Stimulated activated memory B cell treated with anti-CD40 and anti-IgM and Interleukin-4, amounts not matched to agents 10 μg/mL and 1 μg/mL and 100 μg/mL, for 72 hours (primary cell): ENCODE data around the gene RALGPS1.

Source experiments
- ATAC-seq: fragments of 150-1000 bp; cut with Tn5 transposase; 2 replicates; pipeline ENCODE4 v1.10.0; 2021
- H3K27ac Mint-ChIP-seq: one replicate; pipeline ENCODE4 v1.8.0; 2022; ENCODE audit warnings: mild to moderate bottlenecking, mixed read lengths
- H3K27me3 Mint-ChIP-seq: one replicate; pipeline ENCODE4 v1.8.0; 2022; ENCODE audit warnings: mixed read lengths
- H3K36me3 Mint-ChIP-seq: one replicate; pipeline ENCODE4 v1.8.0; 2022; ENCODE audit warnings: mixed read lengths
- H3K4me1 Mint-ChIP-seq: one replicate; pipeline ENCODE4 v1.8.0; 2022; ENCODE audit warnings: mixed read lengths
- H3K4me3 Mint-ChIP-seq: one replicate; pipeline ENCODE4 v1.8.0; 2022; ENCODE audit warnings: mild to moderate bottlenecking, moderate library complexity, mixed read lengths
- H3K9me3 Mint-ChIP-seq: one replicate; pipeline ENCODE4 v1.8.0; 2022; ENCODE audit warnings: mixed read lengths

Gene RALGPS1

GRCh38 chr9:127264462-127265219, 350.1 kb downstream of the RALGPS1 start, which contains the start of gene GARNL3:
Gene GARNL3 (plus strand): TSS chr9:127264774. CDS start chr9:127264878, 104 bp downstream.
- peaks cover 4% of the 10 kb centered on the region for H3K4me1 Mint-ChIP-seq
- H3K27ac Mint-ChIP-seq: no peak within 1 kb of the TSS
- peaks cover 2% of the 10 kb centered on the region for H3K9me3 Mint-ChIP-seq
- no peak for ATAC-seq
- H3K36me3 Mint-ChIP-seq: no peaks in the 10 kb centered on the region
- H3K27me3 Mint-ChIP-seq: no peaks in the 10 kb centered on the region
- no peak within 1 kb of the TSS for H3K4me3 Mint-ChIP-seq

GRCh38 chr9:127267793-127268525, 353.4 kb downstream of the RALGPS1 start:
- H3K36me3 Mint-ChIP-seq: peaks cover 5% of the 10 kb centered on the region
- peak; percentile 24 for ATAC-seq
- no peaks in the 10 kb centered on the region for H3K27me3 Mint-ChIP-seq
- no peak overlapping the region for H3K4me3 Mint-ChIP-seq
- H3K27ac Mint-ChIP-seq: no peak overlapping the region
- H3K4me1 Mint-ChIP-seq: peaks cover 6% of the 10 kb centered on the region
- peaks cover 5% of the 10 kb centered on the region for H3K9me3 Mint-ChIP-seq

- Mint-ChIP-seq H3K27me3 (no peaks in the 10 kb centered on the region), H3K4me1 (peaks cover 9% of the 10 kb centered on the region), H3K27ac (no peak overlapping the region), H3K9me3 (peaks cover 5% of the 10 kb centered on the region), H3K4me3 (no peak overlapping the region), H3K36me3 (peaks cover 8% of the 10 kb centered on the region)
- no peak for ATAC-seq
Measured at GRCh38 chr9:127269449-127269848, 354.9 kb downstream of the RALGPS1 start.
